B cell (primary cell): ENCODE results near the gene RPL19. TPM values are rescaled to one million over a fixed set of nuclear protein-coding genes. Genes with fewer than 3 reads are reported as not detected.

Experiments
- ATAC-seq: fragments of 200-7000 bp; cut with Tn5 transposase; one replicate; pipeline ENCODE4 v1.10.0; 2021; ENCODE audit warnings: low read depth, mild to moderate bottlenecking, moderate number of reproducible peaks, moderate library complexity
- CTCF ChIA-PET: fragments of 350-600 bp; sonication (Branson Sonifier 250); formaldehyde crosslinking; loops from one replicate; lab custom pipeline; 2021; ENCODE audit warnings: antibody characterized with exemption, inconsistent platforms; lab: Charles Lee
- POLR2A ChIA-PET: fragments of 350-600 bp; sonication (Branson Sonifier 250); formaldehyde crosslinking; loops from one replicate; lab custom pipeline; 2021; ENCODE audit warnings: antibody characterized with exemption; lab: Charles Lee
- DNase-seq: peaks from one replicate; pipeline ENCODE4 v3.0.0; 2013
- H2AFZ ChIP-seq: 2 replicates; pipeline ENCODE4 v1.6.1; 2012; ENCODE audit warnings: mild to moderate bottlenecking, low read depth, low read length; ENCODE audit not compliant: insufficient read depth, poor library complexity, severe bottlenecking
- H3K27ac ChIP-seq, 2 donors: 1 replicate in 1 of 2; 2 replicates in 1 of 2; pipeline ENCODE4 v1.5.1; 2012 to 2013; ENCODE audit warnings: low read length in 2 of 2, mild to moderate bottlenecking in 2 of 2, moderate library complexity in 1 of 2
- H3K27me3 ChIP-seq, 4 experiments: fragments of 200-600 bp in 1 of 4; sonication (generic) in 1 of 4; replicated peaks in 1 of 4; 1 replicate in 2 of 4; 2 replicates in 2 of 4; pipeline versions ENCODE4 v1.6.1 to v1.7.0; 2013 to 2016; ENCODE audit warnings: low read length in 3 of 4, mild to moderate bottlenecking in 2 of 4, mixed read lengths in 1 of 4, moderate library complexity in 1 of 4; ENCODE audit not compliant: insufficient read depth in 4 of 4, control insufficient read depth in 3 of 4; ENCODE audit errors: control extremely low read depth in 1 of 4
- H3K36me3 ChIP-seq, 2 experiments: replicated peaks in 1 of 2; 1 replicate in 1 of 2; 2 replicates in 1 of 2; pipeline versions ENCODE4 v1.6.1 to v1.7.1; 2013; ENCODE audit warnings: low read length in 1 of 2; ENCODE audit not compliant: insufficient read depth in 2 of 2, control insufficient read depth in 1 of 2; ENCODE audit errors: control extremely low read depth in 1 of 2, extremely low read depth in 1 of 2
- H3K4me1 ChIP-seq, 2 donors: fragments of 200-600 bp in 1 of 2; sonication (generic) in 1 of 2; 1 replicate in 1 of 2; 2 replicates in 1 of 2; pipeline versions ENCODE4 v1.5.1 to v1.6.1; 2013 to 2017; ENCODE audit warnings: low read length in 2 of 2; ENCODE audit not compliant: control insufficient read depth in 2 of 2, insufficient read depth in 2 of 2
- H3K4me2 ChIP-seq: replicated peaks from 2 replicates; pipeline ENCODE3; 2012; ENCODE audit warnings: mild to moderate bottlenecking, low read depth, low read length; ENCODE audit not compliant: poor library complexity, severe bottlenecking
- H3K4me3 ChIP-seq, 5 experiments: fragments of 200-600 bp in 1 of 5; sonication (generic) in 1 of 5; 1 replicate in 3 of 5; 2 replicates in 2 of 5; pipeline versions ENCODE4 v1.5.1 to v1.7.0; 2011 to 2016; ENCODE audit warnings: low read length in 4 of 5, mild to moderate bottlenecking in 4 of 5, low read depth in 2 of 5, control low read depth in 1 of 5, moderate library complexity in 1 of 5; ENCODE audit not compliant: insufficient read depth in 1 of 5; ENCODE audit errors: control extremely low read depth in 1 of 5, extremely low read depth in 1 of 5
- H3K79me2 ChIP-seq: fragments of 200-600 bp; sonication (generic); one replicate; pipeline ENCODE4 v1.6.0; 2016; ENCODE audit warnings: low read length; ENCODE audit not compliant: control insufficient read depth, insufficient read depth
- H3K9ac ChIP-seq: fragments of 200-600 bp; sonication (generic); 2 replicates; pipeline ENCODE4 v1.6.1; 2017; ENCODE audit warnings: mild to moderate bottlenecking, low read length, moderate library complexity
- H3K9me3 ChIP-seq, 3 donors: one replicate each; pipeline versions ENCODE4 v1.6.1 to v1.7.1; 2013; ENCODE audit warnings: low read length in 2 of 3; ENCODE audit not compliant: control insufficient read depth in 2 of 3, insufficient read depth in 1 of 3; ENCODE audit errors: control extremely low read depth in 1 of 3
- H4K20me1 ChIP-seq: 2 replicates; pipeline ENCODE4 v1.6.0; 2012; ENCODE audit warnings: mild to moderate bottlenecking, low read length; ENCODE audit not compliant: insufficient read depth, control insufficient read depth, poor library complexity, severe bottlenecking
- H3K27ac Mint-ChIP-seq: one replicate; pipeline ENCODE4 v1.8.0; 2021; ENCODE audit warnings: mixed read lengths
- H3K27me3 Mint-ChIP-seq: one replicate; pipeline ENCODE4 v1.8.0; 2021; ENCODE audit warnings: mixed read lengths
- H3K4me1 Mint-ChIP-seq: one replicate; pipeline ENCODE4 v1.8.0; 2021; ENCODE audit warnings: mixed read lengths
- H3K4me3 Mint-ChIP-seq: one replicate; pipeline ENCODE4 v1.8.0; 2021; ENCODE audit warnings: mixed read lengths
- H3K9me3 Mint-ChIP-seq: one replicate; pipeline ENCODE4 v1.8.0; 2022; ENCODE audit warnings: mixed read lengths; ENCODE audit not compliant: insufficient read depth
- CTCF ChIP-seq: fragments of 200-600 bp; IDR thresholded peaks from one replicate; pipeline ENCODE4 v1.8.0; 2022; ENCODE audit warnings: antibody characterized with exemption, mild to moderate bottlenecking
- EZH2 ChIP-seq: IDR thresholded peaks from 2 replicates; pipeline ENCODE4 v1.6.1; 2012; ENCODE audit warnings: borderline replicate concordance, low read depth, mild to moderate bottlenecking, moderate library complexity, low read length; ENCODE audit not compliant: insufficient read depth, poor library complexity, severe bottlenecking
- WGBS: methylation state at CpG from one replicate; pipeline ENCODE4 v1.1.5; 2013; ENCODE audit warnings: missing lambda C conversion rate; ENCODE audit not compliant: insufficient coverage; 5-methylcytosine and 5-hydroxymethylcytosine counted together
- intact Hi-C: fragments of 100-400 bp; cut with micrococcal nuclease; formaldehyde crosslinking; loops from one replicate; pipeline ENCODE4 v1.10.0; 2022
- polyA plus RNA-seq: library from polyadenylated mRNA; depleted of rRNA; stranded (reverse); fragments of >200 nt; gene quantifications from 2 replicates; pipeline ENCODE4 v1.2.3, GENCODE V29; 2012
- total RNA-seq, 2 donors: library from RNA; stranded (reverse); fragments of 120-200 nt in 1 of 2; gene quantifications; 1 replicate in 1 of 2; 2 replicates in 1 of 2; pipeline versions ENCODE4 v1.2.3 to v1.2.4, GENCODE V29; 2013 to 2022

Gene RPL19
- total and polyA plus RNA-seq, 2 donors (not counting 1 experiment from before 2014, with no cell fraction given): 3,041 to 3,233 TPM

- H3K9me3 ChIP-seq: peaks cover 0 to 9% (median 0%) of the 10 kb centered on the region in 3 donors
- H2AFZ ChIP-seq: no peak overlapping the region
- Mint-ChIP-seq H3K4me1 (peaks cover 13% of the 10 kb centered on the region), H3K9me3 (no peaks in the 10 kb centered on the region), H3K4me3 (peak overlapping the region; percentile 61), H3K27ac (no peak overlapping the region), H3K27me3 (peaks cover 33% of the 10 kb centered on the region)
- ChIA-PET POLR2A (no interaction called here), CTCF (interaction anchor here (0.9 to 1.8 kb wide), 3 partner anchors 11 to 21 kb away, joined by 3 to 5 read pairs (median 4); no protein-coding TSS in a partner anchor)
- TF ChIP-seq CTCF (no peak), EZH2 (no peak)
- WGBS: 85% methylated on average over 3 of the region's 9 CpGs
- H3K4me2 ChIP-seq: no peak overlapping the region
- no peaks in the 10 kb centered on the region for H3K79me2 ChIP-seq
- no peak overlapping the region for H3K9ac ChIP-seq
- peaks cover 19 to 22% of the 10 kb centered on the region in 2 donors for H3K4me1 ChIP-seq
- ATAC-seq (no peak), DNase-seq (no peak)
- H3K27ac ChIP-seq: no peak overlapping the region
- H3K36me3 ChIP-seq: no peaks in the 10 kb centered on the region
- H4K20me1 ChIP-seq: no peaks in the 10 kb centered on the region
- peaks cover 0 to 42% (median 22%) of the 10 kb centered on the region in 4 experiments for H3K27me3 ChIP-seq
- intact Hi-C loops: no loop called here
- H3K4me3 ChIP-seq: no peak overlapping the region
Measured at GRCh38 chr17:39222866-39223834, 23.1 kb downstream of the RPL19 start.
